Measurements from ENCODE around the gene EXOSC5.

DNA sequence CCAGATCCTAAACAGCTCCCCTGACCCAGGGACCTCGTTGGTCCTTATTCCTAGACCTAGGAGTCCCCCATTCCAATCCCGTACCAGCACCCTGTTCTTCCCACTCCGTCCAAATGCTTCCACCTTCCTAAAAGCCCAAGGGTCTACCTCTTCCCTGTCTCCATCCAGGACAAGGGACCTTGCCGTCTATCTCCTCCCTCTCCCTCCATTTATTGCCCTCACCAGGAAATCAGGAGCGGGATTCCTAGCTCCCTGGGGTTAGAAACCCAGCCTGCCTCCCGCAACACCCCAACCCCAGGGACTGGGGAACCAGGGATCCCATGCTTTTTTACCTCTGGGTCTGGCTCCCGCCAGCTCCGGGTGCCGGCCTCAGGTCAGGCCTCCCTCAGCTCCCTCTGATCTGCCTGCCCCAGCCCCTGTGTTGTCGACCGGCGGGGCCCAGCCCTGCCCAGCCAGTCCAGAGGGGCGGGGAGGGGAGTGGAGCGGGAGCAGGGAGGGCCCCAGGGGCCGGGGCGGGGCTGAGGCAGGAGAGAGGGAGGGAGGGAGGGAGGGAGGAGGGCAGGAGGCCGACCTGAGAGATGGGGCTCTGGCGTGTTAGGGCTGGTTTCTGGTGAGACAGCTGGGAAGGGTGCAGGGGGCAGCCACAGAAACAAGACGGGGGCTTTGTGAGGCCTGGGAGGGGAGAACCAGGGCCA, 29.9 kb upstream of the EXOSC5 start, which contains the start of gene B3GNT8:
- TF ChIP-seq EZH2phosphoT487 (IDR thresholded peaks at IDR 0.05; ENCODE audit: borderline replicate concordance, low read depth, low read length) (no peak), CTCF (conservative IDR thresholded peaks at IDR 0.05; ENCODE audit: low read length) (no peak)
